ENCODE data around the gene C1orf35. TPM values are rescaled to one million over a fixed set of nuclear protein-coding genes. Genes with fewer than 3 reads are reported as not detected.

Gene C1orf35
- total and polyA plus RNA-seq, 9 of the 15 experiments (the other 6 are each of a cell fraction or from before 2014, with no cell fraction given), result 3.2 to 48.7 (median 12.5) TPM

- TF ChIP-seq MGA (IDR thresholded peaks at IDR 0.05), result no peak
- no peak for TF ChIP-seq C11orf30 (IDR thresholded peaks at IDR 0.05; ENCODE audit: low read depth)
- no peak for TF ChIP-seq MAFG (tag; conservative IDR thresholded peaks at IDR 0.05)
- no peak for TF ChIP-seq NR3C1 (CRISPR knock-in tag; IDR thresholded peaks at IDR 0.05)
- no peak for TF ChIP-seq IRF9 (tag; IDR thresholded peaks at IDR 0.05)
- TF ChIP-seq GMEB1 (CRISPR knock-in tag; IDR thresholded peaks at IDR 0.05), result no peak
- no peak for TF ChIP-seq MTA2 (IDR thresholded peaks at IDR 0.05; ENCODE audit: low read depth)
- TF ChIP-seq TFAM (CRISPR knock-in tag; conservative IDR thresholded peaks at IDR 0.05), result no peak
- no peak for TF ChIP-seq MAX (CRISPR knock-in tag; IDR thresholded peaks at IDR 0.05)
- TF ChIP-seq DMBX1 (CRISPR knock-in tag; IDR thresholded peaks at IDR 0.05; ENCODE audit: borderline replicate concordance), result no peak
- TF ChIP-seq KDM5B (IDR thresholded peaks at IDR 0.05; ENCODE audit: insufficient replicate concordance, low read depth, low read length), result no peak
- no peak for TF ChIP-seq CGGBP1 (CRISPR knock-in tag; IDR thresholded peaks at IDR 0.05)
- TF ChIP-seq ZNF436 (CRISPR knock-in tag; IDR thresholded peaks at IDR 0.05), result no peak
These were observed 6.9 kb upstream of the C1orf35 start (continued) for GRCh38 chr1:228109962-228110488.
